ENCODE results near the gene TOM1L1. TPM values are rescaled to one million over a fixed set of nuclear protein-coding genes. Genes with fewer than 3 reads are reported as not detected.
A peak's percentile ranks its signal among the peaks of the same experiment; 100 is the strongest.

Gene TOM1L1
- total RNA-seq, 6 experiments from 2014 or later = 15.4 to 26.0 (median 21.7) TPM

- no peaks in the 10 kb centered on the region for H3K9me3 Mint-ChIP-seq
- no peaks in the 10 kb centered on the region for H3K36me3 Mint-ChIP-seq (ENCODE audit: low read depth)
- H3K4me1 Mint-ChIP-seq (ENCODE audit: low read depth) = peaks cover 6% of the 10 kb centered on the region
- DNase-seq = no peak
- no peak for TF ChIP-seq CTCF (IDR thresholded peaks at IDR 0.05)
- no peak overlapping the region for H3K4me3 Mint-ChIP-seq
- H3K27me3 Mint-ChIP-seq (ENCODE audit: insufficient read depth) = no peaks in the 10 kb centered on the region
- H3K27ac Mint-ChIP-seq = no peak overlapping the region
These were observed 12.9 kb upstream of the TOM1L1 start for GRCh38 chr17:54887787-54888186.

GRCh38 chr17:54888254-54888653 is 12.4 kb upstream of the TOM1L1 start:
- no peak overlapping the region for H3K4me3 Mint-ChIP-seq
- no peak overlapping the region for H3K27ac Mint-ChIP-seq
- H3K27me3 Mint-ChIP-seq (ENCODE audit: insufficient read depth) = no peaks in the 10 kb centered on the region
- DNase-seq = no peak
- peaks cover 6% of the 10 kb centered on the region for H3K4me1 Mint-ChIP-seq (ENCODE audit: low read depth)
- H3K36me3 Mint-ChIP-seq (ENCODE audit: low read depth) = no peaks in the 10 kb centered on the region
- no peak for TF ChIP-seq CTCF (IDR thresholded peaks at IDR 0.05)
- no peaks in the 10 kb centered on the region for H3K9me3 Mint-ChIP-seq

GRCh38 chr17:54888981-54889380 is 11.7 kb upstream of the TOM1L1 start:
- DNase-seq = no peak
- H3K4me1 Mint-ChIP-seq (ENCODE audit: low read depth) = peaks cover 6% of the 10 kb centered on the region
- H3K4me3 Mint-ChIP-seq = no peak overlapping the region
- TF ChIP-seq CTCF (IDR thresholded peaks at IDR 0.05) = no peak
- no peaks in the 10 kb centered on the region for H3K27me3 Mint-ChIP-seq (ENCODE audit: insufficient read depth)
- no peaks in the 10 kb centered on the region for H3K9me3 Mint-ChIP-seq
- H3K36me3 Mint-ChIP-seq (ENCODE audit: low read depth) = no peaks in the 10 kb centered on the region
- no peak overlapping the region for H3K27ac Mint-ChIP-seq

- no peak overlapping the region for H3K4me3 Mint-ChIP-seq
- H3K4me1 Mint-ChIP-seq (ENCODE audit: low read depth) = peaks cover 6% of the 10 kb centered on the region
- H3K27me3 Mint-ChIP-seq (ENCODE audit: insufficient read depth) = no peaks in the 10 kb centered on the region
- DNase-seq = peak; percentile 69
- no peak overlapping the region for H3K27ac Mint-ChIP-seq
- peak; percentile 80 for TF ChIP-seq CTCF (IDR thresholded peaks at IDR 0.05)
- no peaks in the 10 kb centered on the region for H3K36me3 Mint-ChIP-seq (ENCODE audit: low read depth)
- H3K9me3 Mint-ChIP-seq = no peaks in the 10 kb centered on the region
These were observed 9.4 kb upstream of the TOM1L1 start for GRCh38 chr17:54891176-54891821.

GRCh38 chr17:54892360-54892759 is 8.3 kb upstream of the TOM1L1 start:
- no peak for TF ChIP-seq CTCF (IDR thresholded peaks at IDR 0.05)
- peaks cover 4% of the 10 kb centered on the region for H3K27me3 Mint-ChIP-seq (ENCODE audit: insufficient read depth)
- H3K36me3 Mint-ChIP-seq (ENCODE audit: low read depth) = no peaks in the 10 kb centered on the region

More at GRCh38 chr17:54892360-54892759, 8.3 kb upstream of the TOM1L1 start:
- Mint-ChIP-seq H3K4me3 (no peak overlapping the region), H3K4me1 (ENCODE audit: low read depth) (peaks cover 6% of the 10 kb centered on the region), H3K9me3 (no peaks in the 10 kb centered on the region), H3K27ac (no peak overlapping the region)
- DNase-seq = no peak
